Retinal pigment epithelial cell (primary cell): ENCODE results near the gene VWA8.
A peak's percentile ranks its signal among the peaks of the same experiment; 100 is the strongest.

ENCODE experiments used
- DNase-seq: peaks from one replicate; pipeline ENCODE4 v3.0.0-alpha.2; 2010; ENCODE audit warnings: low read depth
- H3K4me3 ChIP-seq: 2 replicates; pipeline ENCODE4 v1.5.1; 2011; ENCODE audit warnings: mild to moderate bottlenecking, low read length, control low read depth, moderate library complexity
- TF ChIP-seq, protein P1 (sequence below): conservative IDR thresholded peaks from 2 replicates; pipeline ENCODE4 v1.5.1; 2011; ENCODE audit warnings: low read depth, low read length, control low read depth, inconsistent platforms

VWA8 gene

DNA sequence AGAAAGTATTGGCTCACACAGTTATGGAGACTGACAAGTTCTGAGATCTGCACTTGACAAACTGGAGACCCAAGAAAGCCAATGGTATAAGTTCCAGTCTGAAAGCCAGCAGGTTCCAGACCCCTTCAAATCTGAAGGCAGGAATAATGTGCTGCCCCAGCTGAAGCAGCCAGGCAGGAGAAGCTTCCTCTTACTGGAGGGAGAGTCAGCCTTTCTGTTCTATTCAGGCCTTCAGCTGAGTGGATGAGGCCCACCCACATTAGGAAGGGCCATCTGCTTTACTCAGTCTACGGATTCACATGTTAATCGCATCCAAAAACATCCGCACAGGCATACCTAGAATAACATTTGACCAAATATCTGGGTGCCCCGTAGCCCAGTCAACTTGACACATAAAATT is 8.2 kb upstream of the VWA8 start:
- DNase-seq, result no peak
- no peak overlapping the region for H3K4me3 ChIP-seq
- TF ChIP-seq, protein P1, sequence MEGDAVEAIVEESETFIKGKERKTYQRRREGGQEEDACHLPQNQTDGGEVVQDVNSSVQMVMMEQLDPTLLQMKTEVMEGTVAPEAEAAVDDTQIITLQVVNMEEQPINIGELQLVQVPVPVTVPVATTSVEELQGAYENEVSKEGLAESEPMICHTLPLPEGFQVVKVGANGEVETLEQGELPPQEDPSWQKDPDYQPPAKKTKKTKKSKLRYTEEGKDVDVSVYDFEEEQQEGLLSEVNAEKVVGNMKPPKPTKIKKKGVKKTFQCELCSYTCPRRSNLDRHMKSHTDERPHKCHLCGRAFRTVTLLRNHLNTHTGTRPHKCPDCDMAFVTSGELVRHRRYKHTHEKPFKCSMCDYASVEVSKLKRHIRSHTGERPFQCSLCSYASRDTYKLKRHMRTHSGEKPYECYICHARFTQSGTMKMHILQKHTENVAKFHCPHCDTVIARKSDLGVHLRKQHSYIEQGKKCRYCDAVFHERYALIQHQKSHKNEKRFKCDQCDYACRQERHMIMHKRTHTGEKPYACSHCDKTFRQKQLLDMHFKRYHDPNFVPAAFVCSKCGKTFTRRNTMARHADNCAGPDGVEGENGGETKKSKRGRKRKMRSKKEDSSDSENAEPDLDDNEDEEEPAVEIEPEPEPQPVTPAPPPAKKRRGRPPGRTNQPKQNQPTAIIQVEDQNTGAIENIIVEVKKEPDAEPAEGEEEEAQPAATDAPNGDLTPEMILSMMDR, result no peak

DNA sequence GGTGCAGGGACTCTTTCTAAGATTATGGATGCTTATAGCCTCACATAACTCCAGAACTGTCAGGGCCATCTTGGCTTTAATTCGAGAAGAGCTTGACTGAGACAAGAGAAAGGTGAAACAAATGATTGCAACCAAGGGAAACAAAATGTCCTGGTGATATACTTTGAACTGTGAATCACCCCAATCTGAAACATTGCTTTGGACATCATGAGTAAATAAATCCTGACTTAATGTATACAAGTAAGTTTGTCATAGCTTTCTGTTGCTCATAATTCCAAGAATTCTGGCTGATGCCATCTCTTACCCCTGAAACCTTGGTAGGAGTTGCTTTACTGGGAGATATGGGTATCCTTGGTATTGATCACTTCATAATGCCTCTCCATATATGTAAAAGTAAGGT is 5.8 kb upstream of the VWA8 start:
- TF ChIP-seq, protein P1, result no peak
- H3K4me3 ChIP-seq, result no peak overlapping the region
- no peak for DNase-seq

DNA sequence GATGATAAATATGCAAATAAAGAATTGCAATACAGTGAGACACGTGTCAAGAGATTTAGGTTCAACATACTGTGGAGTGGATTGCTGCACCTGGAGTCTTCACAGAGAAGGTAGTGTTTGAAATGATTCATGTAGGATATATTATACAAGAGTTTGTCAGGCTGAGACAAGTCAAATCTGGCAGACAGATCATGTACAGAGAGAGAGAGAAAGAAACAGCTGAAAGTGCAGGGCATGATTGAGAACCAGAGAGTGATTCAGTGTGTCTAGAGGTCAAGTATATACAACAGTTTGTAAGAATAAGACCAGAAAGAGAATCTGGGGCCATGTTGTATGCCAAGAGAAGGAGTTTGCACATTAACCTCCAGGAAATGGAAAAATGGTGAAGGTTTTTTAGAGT is 2.1 kb upstream of the VWA8 start:
- DNase-seq, result no peak
- H3K4me3 ChIP-seq, result no peak overlapping the region
- TF ChIP-seq, protein P1, result no peak

DNA sequence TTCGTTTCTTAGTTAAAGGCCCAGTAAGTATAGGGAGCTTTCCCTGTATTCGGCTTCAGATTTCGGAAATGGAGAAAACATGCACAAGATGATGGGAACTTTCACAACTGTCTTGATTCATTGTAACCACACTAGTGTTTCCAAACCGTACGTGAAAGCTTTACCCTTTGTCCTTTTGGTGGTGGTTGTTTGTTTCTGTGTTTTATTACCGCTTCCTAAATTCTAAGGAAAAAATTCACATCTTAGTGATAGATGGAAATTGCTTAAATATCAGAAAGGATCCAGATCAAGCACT is 504 bp upstream of the VWA8 start:
- no peak for DNase-seq
- TF ChIP-seq, protein P1, result no peak
- peak overlapping the region; percentile 57 for H3K4me3 ChIP-seq

DNA sequence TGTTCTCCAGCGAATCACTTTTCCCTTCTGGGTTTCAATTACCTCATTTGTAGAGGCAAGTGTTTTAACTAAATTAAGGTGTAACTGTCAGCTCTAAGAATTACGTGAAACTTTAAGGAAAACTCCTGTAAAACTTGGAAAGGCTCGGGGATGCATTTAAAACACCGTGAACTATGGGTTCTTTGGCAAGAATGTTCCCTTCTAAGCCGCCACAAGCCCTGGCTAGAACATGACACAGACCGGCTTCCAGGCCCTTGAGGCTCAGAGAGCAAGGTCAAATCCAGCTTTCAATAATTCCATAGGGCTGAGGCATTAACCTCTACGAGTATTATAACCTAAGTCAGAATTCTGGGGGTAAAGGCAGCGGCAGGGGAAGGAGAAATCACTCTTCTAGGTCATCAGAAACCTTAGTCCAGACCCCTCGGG is 685 bp downstream of the VWA8 start:
- TF ChIP-seq, protein P1, result no peak
- peak overlapping the region; percentile 57 for H3K4me3 ChIP-seq
- no peak for DNase-seq

DNA sequence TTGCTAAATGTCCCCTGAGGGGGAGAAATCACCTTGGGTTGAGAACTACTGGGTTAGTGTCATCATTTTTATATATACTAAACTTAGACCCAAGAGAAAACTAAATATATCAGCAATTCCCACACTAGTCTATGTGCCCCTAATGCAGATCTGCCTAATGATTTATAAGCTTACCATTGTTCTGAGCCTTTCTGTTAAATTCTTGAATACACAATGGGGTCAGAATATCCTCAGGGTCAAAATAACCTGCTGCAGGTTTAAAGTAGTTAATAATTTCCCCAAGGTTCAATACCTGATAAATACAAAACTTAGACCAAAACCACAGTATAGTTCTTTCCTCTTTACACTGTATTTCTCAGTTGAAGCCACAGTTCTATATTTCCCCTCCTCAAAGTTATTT is 4.6 kb downstream of the VWA8 start:
- DNase-seq, result no peak
- TF ChIP-seq, protein P1, result no peak
- H3K4me3 ChIP-seq, result no peak overlapping the region

DNA sequence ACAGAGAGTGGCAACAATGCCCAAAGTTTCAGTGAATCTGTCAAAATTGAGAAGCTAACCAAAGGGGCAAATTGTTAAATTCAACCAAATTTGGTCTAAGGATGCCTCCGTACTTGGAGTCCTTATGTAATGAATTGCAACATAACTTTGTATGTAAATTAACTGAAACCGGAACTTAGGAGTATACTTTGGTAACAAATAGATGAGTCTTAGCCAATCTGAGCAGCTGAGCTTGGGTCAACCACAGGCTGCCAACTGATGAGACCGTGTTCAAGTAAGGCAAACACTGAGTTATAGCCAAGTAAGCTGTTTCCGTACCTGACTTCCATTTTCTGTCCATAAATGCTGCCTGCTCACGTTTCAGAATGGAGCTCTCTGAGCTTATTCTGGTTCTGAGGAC is 5.3 kb downstream of the VWA8 start:
- no peak for DNase-seq
- TF ChIP-seq, protein P1, result no peak
- no peak overlapping the region for H3K4me3 ChIP-seq
